ENCODE results near the gene MNT.

MNT gene

DNA sequence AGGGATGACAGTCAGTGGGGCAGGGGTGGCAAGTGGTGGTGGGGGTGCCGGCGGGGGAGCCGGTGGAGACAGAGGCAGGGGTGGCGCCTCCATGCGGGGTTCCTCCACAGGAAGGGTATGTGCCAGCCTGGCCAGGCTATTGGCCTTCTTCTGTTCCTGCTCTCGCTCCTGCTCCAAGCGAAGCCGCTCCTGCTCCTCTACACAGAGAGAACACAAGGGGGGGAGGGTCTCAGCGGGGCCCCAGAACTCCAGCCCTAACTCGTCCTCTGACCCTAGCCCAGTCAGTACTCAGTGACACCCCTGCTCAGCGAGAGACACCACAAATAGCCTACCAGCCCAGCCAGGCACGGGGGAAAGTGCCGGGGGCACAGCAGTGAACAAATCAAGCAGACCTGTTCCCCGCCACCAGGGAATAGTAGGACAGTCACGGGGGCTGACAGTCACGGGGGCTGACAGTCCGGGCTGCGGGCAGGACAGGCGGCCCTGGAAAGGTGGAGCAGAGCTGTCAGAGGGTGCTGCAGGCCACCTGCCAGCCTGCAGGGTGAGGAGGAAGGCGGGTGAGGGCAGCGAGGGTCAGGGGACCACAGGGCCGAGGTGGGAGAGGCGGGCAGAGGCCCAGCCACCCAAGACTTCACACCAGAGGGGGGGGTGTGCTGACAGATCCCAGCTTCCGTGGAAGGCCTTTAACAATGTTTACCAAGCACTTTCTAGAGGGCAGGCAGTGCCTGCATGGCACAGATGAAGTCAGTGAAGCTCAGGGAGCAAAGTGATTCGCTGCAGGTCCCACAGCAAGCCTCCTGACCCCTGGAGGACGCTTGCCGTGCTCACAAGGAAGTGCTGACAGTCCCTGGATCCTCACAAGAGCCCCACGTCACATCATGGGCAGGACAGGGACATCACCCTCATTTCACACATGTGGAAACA lies 5.3 kb downstream of the MNT start:
- no peak for DNase-seq (ENCODE audit: low read depth in 2 of 2)

DNA sequence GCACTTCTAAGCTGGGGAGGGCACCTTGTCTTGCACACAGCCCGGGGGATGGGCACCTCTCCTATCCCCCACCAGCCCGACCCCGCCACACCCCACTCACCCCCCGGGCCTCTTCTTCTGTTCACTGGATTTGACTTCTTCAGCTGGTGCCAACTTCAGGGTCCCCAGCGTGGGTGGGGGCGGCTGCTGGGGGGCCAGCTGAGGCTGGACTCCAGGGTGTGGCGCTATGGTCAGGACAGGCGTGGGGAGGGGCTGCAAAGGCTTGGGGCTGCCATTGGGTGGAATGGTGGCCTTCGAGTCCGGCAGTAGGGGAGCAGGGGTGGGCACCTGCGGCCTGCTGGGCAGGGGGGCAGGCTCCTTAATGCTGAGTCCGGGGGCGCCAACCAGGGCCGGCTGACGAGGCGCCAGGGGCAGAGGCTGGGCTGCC lies 6.1 kb downstream of the MNT start:
- no peak for DNase-seq (ENCODE audit: low read depth in 2 of 2)

GRCh38 chr17:2393954-2394749 lies 6.7 kb downstream of the MNT start:
- DNase-seq (ENCODE audit: low read depth in 2 of 2), result no peak

DNA sequence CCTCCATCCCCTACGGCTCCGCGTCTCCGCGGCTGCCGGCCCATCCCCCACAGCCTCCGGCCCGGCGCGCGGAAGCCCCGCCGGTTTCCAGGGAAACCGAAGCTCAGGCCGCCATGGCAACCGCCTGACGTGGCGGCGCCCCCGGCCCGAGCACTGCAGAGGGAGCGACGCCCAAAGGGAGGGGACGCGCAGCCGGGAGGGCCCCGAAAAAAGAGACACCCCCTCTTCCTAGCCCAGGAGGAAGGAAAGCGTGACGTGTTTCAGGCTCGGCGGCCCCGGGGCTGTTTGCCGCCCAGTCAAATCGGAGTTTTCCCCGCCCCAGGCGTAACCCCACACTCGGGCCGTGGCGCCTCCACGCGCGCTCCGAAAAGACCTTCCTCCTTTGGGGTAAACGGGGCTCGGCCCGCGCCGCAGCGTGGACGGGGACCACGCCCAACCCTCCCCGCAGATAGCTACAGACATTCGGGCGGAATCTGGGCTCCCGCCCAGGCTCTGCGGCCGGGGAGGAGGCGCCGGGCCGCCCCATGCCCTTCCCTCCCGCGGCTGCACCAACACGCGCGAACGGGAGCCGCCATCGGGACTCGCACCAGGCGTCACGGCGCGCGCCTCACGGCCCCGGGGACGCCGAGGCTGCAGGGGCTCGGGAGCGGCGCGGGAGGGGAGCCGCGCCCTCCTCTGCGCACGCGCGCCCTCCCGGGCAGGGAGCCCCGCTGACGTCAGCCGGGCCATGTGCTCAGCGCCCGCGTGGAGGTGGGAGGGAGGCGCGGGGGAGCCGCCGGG lies 7.5 kb downstream of the MNT start:
- peak; percentile 86 to 89 for DNase-seq (ENCODE audit: low read depth in 2 of 2)

DNA sequence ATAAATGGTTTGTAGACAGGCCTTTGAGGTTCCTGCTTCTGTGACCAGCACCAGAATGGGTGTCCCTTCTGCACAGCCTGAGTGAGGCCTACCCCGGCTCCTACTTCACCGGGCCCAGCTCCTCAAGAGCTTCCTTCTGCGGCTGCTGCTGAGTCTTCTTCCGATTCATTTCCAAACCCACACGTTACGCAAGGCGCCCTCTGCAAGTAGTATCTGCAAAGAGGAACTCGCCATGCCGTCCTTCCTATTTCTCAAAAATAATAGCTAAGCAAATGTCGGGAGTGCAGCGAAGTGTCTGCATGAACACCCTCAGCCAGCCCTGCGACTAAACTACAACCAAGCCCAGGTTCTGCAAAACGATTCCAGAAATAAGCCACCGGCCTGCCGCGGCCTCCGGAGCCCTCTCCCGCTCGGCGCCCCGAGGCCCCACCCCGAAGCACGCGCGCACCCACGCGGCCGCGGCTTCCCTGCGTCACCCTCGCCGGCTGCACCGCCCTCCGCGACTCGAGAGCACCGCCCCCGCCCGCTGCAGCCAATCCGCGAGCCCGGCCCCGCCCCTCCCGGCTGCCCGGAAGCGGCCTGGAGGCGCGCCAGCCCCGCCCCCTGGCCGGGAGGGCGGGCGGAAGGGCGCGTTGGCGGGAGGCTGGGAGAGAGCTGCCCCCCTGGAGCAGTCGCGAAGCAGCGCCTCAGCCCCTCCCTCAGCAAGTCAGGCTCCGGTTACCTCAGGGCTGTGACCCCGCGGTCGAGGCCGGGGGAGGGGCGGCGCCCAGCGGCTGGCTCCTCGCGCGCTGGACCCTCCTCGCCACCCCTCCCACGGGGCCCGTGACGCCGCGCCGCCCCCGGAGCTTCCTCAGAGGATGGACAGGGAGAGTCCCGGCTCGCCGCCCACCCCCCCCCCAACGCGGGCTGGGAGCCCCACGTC lies 8.3 kb downstream of the MNT start:
- peak; percentile 95 to 99 for DNase-seq (ENCODE audit: low read depth in 2 of 2)

- DNase-seq (ENCODE audit: low read depth in 2 of 2), result no peak
Measured at GRCh38 chr17:2391597-2392251, 9.1 kb downstream of the MNT start.

GRCh38 chr17:2390199-2390836 lies 10.5 kb downstream of the MNT start:
- no peak for DNase-seq (ENCODE audit: low read depth in 2 of 2)

GRCh38 chr17:2388683-2389055 lies 12.2 kb downstream of the MNT start:
- DNase-seq (ENCODE audit: low read depth in 2 of 2), result no peak

DNA sequence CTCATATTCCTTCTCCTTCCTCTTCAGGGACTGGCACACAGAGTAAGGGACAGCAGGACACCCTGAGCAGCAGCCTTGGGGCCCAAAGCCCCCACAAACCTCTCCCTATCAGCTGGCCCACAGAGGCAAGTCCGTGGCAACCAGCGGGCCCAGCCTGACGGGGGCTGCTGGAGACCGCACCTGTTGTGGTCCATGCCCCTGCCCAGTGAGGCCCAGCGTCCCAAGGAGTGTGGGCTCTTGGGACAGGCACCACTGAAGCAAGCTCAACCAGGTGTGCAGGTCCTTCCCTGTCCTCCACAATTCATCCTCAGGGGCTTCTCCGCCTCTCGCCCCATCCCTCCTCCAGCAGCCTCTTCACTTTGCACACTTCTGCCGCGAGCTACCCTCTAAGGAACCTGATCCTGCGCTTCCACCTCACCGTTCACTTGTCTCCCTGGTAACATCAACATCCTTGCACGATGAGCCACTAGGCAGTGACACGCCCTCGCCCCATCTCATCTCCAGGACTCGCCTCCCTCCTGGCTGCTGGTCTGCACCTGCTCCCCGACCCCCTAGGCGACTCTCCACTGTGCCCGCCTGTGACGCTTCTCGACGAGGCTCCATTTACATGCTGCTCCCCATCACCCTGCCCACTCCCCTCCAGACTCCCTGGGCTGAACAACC lies 12.7 kb downstream of the MNT start:
- DNase-seq (ENCODE audit: low read depth in 2 of 2), result no peak

DNA sequence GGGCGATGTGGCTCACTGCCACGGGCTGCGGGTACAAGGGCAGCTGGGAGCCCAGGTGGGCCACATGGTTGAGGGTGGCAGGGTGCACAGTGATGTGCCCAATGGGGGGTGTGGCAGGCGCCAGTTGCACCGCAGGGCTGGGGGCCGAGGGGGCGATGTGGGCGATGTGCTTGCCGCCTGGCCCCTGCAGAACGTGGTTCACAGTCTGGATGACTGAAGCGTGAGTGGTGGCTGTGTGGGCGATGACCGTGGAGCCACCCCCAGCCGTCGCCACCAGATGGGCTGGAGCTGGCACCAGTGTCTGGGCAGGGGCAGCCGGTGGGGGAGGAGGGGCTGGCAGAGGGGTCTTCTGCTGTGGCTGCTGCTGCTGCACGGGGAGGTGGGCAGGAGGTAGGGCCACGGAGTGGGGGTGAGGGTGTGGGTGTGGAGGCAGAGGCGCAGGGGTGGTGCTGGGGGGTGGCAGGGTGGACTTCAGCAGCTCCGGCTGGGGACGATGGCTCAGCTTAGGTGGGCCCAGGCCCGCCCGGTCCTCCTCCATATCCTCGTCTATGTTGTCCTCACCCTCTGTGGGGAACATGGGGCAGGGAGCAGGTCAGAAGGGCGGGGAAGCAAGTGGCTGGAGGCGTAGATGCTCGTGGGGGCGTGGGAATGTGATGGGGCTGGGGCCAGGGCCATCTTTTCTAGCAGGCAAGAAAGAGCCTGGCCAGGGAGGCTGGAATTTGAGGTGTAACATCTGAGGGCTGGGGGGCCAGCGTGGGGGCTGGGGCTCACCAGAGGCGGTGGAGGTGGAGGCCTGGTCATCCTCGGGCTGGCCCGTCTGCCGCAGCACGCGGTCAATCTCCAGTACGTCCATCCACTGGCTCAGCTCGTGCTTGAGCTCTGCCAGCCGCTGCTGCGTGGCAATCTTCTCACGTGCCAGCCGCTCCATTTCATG lies 13.5 kb downstream of the MNT start:
- DNase-seq (ENCODE audit: low read depth in 2 of 2), result no peak

DNA sequence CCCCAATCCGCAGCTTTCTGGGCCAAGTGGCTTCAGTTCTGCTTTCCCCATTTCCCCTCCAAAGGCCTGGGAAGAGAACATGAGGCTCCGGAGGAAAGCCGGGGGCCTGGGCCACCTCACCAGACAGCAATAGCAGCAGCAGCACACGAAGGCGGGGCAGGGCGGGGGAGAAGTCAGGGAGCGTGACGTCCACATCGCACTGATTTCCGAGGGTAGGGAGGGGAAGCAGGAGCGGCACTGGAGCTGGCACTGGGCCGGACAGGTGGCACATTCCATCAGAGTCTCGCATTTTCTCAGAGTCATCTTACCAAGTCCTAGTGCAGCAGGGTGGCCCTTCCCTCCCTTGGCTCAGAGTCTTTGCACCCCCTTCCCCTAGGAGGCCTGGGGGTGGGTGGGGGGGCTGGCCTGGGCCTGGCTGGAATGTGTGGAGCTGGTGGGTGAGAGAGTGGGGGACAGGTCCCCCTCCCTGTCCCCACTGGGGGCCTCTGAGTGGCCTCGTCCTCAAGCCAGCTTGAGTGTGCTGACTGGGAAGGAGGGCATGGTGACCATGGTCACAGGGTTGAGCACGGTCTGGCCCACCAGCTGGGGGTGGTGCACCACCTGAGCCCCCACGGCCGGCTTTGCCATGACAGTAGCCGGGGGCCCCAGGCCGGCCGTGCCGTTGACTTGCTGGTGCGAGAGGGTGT lies 14.3 kb downstream of the MNT start:
- no peak for DNase-seq (ENCODE audit: low read depth in 2 of 2)

DNA sequence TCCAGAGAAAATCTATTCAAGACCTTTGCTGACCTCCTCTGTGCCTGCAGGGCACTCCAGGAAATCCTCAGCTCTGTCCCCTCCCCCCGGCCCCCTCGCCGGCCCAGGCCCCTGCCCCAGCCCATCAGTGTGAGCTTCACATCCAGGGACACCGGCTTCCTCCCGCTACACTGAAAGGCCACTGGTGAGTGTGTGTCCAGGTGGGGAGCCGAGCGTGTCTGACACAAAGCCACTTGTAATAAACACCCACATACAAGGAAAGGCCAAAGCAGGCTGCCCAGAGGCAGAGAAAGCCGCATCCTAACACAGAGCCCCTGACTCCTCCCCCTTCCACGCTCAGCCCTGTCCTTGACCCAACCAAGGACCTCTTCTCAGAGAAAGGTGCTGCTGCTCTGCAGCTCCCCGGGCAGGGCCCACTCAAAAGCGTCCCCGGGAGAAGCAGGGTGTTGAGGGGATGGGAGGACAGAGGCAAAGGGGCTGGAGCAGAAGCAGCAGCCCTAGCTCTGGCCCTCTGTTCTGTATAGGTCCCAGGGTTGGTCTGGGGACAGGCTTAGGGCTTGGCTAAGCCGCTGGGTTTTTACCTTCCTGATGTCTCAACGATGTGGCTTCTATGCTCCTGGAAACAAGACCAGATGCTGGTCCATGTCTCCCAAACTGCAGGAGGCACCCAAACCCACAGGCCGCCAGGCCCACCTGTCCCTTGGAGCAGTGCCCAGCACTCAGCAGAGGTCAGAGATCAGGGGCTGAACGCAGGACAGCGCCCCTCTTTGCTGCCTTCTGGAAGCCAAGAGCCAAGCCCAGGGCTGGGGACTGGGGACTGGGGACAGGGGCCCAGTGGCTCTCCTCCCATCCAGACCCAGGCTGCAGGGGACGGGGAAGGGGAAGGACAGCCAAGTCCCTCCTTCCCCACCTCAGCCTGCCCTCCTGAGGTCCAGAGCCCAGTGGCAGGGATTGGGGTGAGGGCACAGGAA lies 15.3 kb downstream of the MNT start:
- no peak for DNase-seq (ENCODE audit: low read depth in 2 of 2)

DNA sequence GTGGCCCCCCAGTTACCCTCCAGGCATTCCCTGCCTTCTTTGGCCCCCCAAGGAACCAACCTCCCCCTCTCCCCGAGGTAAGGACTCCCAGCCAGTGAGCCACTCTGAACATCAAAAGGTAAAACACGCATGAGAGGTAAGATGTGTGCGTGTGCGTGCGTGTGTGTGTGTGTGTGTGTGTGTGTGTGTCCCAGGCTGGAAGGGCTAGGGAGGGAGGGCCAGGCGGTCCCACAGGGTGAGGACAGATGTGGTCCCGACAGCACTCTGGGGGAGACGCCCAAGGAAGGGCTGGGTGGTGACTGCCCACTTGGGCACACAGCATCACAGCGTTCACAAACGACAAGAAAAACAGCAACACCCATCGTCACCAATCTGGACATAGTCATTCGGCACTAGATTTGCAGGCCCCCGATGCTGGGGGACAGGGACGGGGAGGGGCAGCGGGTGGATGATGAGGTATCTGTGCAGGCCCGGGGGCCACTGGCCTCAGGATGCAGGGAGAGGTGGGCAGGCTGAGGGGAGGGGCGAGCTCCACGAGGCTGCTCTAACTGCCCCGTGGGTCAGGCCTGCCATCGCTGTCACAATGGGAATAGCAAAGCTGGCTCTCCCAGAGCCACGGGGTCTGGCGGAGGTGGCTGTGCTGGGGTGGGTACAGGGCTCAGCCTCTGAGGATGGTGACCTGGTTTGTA lies 16.3 kb downstream of the MNT start:
- no peak for DNase-seq (ENCODE audit: low read depth in 2 of 2)

DNA sequence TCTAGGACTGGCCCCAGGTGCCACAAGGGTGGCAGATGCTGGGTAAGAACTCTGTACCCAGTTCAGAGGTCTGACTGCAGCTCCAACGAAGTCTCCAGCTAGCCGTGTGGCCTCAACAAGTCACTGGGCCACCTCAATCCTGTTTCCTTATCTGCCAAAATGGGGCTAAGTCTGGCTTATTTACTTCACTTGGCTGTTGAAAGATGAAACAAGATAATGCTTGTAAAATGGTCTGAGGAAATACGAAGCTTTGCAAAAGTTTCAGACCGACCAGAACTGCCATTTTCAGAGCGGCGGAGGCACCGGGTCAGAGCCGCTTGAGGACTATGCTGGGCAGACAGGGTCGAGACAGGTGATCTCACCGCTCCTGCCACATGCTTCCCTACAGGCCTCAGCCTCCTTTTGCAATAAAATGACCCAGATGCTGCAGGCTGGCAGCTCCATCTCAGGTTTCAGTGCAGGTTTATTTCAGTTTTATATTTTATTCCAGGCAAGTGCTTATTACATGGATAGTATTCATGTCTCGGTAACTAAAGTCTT lies 17.2 kb downstream of the MNT start:
- no peak for DNase-seq (ENCODE audit: low read depth in 2 of 2)

GRCh38 chr17:2380950-2381649 lies 19.8 kb downstream of the MNT start:
- no peak for DNase-seq (ENCODE audit: low read depth in 2 of 2)
